GM21717 (cell line): ENCODE results near the gene ZNF605.
"Not testable (repeated sequence)": the region's sequence is repeated elsewhere in the genome, so short reads cannot be mapped to it uniquely, and the experiment has no call there.

Experiments used
- ATAC-seq: cut with Tn5 transposase; IDR thresholded peaks from one replicate; pipeline ENCODE4 v1.9.1; 2021; ENCODE audit warnings: mild to moderate bottlenecking, moderate library complexity; ENCODE audit not compliant: unreplicated experiment

Gene ZNF605

DNA sequence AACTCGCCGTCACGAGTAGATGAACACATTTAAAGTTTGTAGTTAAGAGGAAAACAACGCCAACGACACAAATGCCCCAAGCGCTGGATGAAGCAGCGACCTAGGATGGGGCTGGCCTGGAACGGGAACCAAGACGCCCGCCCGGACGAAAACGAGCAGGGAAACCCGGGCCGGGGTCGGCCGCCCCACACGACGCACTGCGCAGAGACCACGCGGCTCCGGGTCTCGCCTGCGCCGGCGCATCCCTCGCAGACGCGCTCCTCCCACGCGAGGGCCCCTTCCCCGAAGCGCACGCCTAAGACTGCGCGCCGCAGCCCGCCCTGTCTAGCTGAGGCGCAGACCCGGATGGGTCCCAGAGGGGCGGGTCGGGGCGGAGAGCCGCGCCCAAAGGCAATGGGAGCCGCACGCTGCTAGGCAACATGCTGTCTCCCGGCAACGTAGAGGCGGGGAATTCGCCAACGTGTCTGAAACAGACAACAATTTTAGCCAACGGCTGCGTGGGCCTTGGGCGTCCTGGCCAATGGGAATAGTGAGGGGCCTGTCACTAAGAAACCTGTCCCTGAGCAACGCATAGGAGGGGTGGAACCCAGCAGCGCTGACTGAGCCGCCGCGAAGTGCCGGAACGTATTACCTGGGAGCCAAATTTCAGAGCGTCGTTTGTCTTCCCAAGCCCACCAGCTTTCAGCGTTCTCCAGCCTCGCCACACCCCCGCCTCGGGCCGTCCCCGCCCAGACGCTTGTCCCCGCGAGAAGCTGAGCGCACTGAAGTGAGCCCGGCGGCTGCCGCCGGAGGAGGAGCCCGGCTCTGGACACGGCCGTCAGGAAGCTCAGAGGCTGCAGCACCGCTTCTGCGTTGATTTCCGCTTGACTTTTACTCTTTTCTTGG is 47.7 kb downstream of the ZNF605 start:
- peak; percentile 94 for ATAC-seq

DNA sequence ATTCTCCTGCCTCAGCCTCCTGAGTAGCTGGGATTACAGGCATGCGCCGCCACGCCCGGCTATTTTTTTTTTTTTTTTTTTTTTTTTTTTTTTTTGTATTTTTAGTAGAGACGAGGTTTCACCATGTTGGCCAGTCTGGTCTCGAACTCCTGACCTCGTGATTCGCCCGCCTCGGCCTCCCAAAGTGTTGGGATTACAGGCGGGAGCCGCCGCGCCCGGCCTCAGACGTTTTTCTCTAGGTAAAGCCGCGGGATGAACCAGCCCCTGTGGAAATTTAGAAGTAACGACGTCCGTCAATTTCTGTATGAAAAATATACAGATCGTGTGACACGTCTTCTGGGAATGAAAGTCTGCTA is 48.3 kb downstream of the ZNF605 start:
- not testable (repeated sequence) for ATAC-seq

DNA sequence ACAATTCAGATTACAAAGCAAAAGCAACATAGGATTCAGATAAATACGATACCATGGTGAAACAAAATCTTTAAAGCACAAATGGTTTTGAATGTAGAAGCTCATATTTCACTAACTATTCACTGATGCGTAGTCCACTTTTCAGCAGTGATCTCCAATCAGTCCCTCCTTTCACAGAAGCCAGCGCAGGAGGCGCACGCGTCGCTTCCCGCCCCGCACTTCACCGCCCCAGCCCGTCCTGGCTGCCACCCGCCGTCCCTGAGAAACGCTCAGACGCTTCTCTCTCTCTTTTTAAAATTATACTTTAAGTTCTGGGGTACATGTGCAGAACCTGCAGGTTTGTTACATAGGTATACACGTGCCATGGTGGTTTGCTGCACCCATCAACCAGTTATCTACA is 48.9 kb downstream of the ZNF605 start:
- ATAC-seq, result no peak

DNA sequence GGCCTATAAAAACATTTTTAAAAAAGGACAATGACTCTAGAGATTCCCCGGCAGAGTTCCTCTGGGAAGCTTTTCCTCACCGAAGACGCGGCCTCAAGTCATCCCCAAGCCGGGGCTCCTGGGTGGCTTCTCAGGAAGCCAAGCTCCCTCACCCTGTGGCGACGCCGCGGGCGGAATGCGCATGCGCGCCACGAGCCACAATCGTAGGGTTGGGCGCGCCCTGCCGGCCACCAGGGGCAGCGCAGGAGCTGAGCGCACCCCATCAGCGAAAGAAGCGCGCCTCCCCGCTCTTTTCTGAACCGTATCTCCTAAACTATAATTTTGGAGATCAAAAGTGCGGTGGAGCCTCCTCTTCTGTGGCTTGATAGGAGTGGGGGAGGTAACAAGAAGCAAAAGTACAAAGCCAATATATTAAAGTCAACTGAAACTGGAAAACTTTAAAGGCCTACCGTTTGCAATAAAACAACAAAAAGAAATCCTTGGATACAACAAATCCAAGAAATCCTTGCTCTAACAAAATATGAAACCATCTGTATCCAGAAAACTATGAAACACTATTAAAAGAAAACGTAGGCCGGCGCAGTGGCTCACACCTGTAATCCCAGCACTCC is 51.3 kb downstream of the ZNF605 start:
- no peak for ATAC-seq

DNA sequence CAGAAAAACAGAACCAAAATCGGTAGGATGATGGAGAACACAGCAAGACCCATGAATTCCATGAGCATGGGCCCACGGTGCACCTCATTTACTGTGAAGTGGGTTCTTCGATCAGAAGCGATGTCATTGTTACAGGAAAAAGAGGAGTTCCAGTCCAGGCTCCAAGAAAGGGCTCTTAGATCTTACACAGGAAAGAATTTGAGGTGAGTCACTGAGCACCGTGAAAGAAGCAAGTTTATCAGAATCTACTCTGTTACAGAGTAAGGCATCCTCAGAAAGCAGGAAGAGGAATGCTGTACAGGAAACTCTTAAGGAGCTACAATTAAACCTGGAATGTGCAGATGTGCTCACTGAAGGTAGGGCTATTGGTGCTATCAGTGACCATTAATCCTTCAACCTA is 57.1 kb downstream of the ZNF605 start:
- ATAC-seq, result no peak

DNA sequence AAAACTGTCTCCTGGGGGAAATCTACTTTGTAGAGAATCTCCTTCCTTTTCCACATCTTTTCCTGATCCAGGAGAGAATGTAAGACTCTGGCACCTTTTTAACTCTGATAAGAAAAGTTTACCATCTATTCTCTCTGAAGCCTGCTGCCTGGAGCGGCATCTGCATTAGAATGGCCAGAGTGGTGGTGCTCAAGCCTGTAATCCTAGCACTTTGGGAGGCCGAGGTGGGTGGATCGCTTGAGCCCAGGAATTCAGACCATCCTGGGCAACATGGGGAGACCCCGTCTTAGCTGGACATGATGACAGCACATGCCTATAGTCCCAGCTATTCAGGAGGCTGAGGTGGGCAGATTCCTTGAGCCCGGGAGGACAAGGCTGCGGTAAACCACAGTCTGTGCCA is 67.3 kb downstream of the ZNF605 start:
- no peak for ATAC-seq

DNA sequence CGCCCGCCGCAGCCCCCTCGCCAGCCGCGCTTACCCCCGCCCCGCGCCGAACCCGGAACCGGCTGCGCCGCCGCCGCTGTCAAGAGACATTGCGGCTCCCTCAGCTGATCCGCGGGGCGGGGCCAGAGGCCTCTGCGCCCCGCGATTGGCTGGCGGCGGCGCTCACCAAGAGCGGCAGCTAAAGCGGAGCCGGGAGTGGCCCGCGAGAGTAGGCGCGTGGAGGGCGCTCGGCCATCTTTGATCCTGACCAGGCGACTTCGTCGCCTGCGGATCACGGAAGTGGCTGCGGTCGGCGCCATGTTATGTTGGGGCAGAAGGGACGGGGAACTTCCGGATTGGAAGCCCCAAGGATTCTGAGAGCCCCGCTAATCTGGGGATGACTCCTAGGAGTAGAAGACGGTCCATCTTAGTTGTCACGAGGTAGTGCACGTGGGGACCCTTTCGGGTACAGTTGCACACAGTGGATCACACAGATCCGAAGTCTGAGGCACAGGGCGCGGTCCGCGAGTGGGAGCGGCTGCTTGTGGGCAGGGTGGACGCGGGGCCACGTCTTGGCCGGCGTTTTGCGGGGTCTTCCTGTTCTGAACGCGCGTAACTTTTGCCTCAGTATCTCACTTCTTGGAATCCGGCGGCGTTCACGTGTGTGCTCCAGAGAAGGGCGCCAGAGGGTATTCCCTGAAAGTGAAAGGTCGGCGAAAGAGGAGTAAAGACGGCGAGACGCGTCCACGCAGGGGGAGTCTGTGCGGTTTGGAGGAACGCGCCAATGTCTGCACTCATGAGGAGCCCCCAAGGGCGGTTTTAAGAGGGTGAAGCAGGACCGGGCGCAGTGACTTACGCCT is 68.4 kb downstream of the ZNF605 start, which contains the start of gene CHFR:
CHFR (minus strand) TSS at position 93 of the 839 bp plus-strand sequence. CDS start 277 bp downstream, outside the sequence.
- ATAC-seq, result peak; percentile 98

DNA sequence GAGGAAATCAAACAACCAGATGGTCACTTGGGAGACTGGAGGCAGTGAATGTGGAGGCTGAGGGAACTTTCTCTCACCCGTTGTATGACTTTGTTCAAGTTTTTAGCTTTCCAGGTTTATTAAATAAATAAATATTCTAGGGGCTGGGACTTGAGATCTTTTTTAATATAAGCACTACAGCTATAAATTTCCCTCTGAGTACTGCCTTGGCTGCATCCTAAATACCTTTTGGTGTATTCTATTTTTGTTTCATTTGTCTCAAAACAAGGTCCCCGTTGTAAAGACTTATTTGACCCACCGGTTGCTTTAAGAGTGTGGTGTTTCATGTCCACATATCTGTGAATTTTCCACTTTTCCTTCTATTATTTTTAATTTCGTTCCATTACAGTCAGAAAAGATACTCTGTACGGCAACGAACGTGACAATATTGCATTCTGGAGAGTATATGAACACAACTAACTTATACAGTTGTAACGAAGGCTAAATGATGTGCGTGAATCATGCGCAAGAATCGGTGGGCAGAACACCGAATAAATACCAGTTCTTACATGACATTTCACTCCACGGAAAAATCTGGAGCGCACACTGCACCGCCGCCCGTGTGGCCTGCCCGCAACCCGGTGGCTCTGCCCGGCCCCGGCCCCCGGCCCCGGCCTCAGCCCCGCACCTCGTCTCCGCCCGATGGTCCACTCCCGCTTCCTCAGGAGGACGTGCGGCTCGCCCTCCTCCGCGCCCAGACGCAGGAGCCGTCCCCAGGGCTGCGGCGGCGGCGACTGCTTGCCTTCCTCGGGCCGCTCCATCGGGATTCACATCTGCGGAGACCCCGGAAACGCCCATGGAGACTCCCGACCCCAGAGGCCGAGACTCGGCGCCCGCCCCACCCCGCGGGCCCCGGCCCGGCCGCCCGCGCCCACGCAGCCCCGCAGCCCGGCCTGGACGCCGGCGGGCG is 69.3 kb downstream of the ZNF605 start:
- ATAC-seq, result peak; percentile 38

DNA sequence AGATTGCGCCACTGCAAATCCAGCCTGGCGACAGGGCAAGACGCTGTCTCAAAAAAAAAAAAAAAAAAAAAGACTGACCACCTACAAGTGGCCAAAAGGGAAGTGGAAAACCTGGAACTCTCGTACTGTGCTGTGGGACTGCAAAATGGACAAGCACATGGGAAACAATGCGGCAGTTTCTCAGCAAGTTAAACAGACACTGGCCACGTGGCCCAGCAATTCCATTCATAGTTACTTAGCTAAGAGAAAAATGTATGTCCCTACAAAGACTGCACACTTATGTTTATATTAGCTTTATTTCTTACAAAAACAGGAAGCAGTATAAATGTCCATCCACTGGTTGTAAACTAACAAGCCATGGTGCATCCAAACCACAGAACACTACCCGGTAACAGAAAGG is 74.3 kb downstream of the ZNF605 start:
- ATAC-seq, result no peak

DNA sequence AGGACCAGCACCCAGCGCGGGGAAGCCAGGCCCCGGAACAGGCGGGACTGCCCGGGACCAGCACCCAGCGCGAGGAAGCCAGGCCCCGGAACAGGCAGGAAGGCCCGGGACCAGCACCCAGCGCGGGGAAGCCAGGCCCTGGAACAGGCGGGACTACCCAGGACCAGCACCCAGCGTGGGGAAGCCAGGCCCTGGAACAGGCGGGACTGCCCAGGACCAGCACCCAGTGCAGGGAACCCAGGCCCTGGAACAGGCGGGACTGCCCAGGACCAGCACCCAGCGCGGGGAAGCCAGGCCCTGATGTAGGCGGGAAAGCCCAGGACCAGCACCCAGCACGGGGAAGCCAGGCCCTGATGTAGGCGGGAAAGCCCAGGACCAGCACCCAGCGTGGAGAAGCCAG is 81.5 kb downstream of the ZNF605 start:
- not testable (repeated sequence) for ATAC-seq

DNA sequence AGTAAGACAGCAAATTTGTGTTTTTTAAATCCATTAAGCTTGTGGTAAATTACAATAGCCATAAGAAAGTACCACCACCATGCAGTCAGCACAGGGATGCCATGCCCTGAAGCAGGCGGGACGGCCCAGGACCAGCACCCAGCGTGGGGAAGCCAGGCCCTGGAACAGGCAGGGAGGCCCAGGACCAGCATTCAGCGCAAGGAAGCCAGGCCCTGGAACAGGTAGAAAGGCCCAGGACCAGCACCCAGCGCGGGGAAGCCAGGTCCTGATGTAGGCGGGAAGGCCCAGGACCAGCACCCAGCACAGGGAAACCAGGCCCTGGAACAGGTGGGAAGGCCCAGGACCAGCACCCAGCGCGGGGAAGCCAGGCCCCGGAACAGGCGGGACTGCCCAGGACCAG is 81.9 kb downstream of the ZNF605 start:
- no peak for ATAC-seq

DNA sequence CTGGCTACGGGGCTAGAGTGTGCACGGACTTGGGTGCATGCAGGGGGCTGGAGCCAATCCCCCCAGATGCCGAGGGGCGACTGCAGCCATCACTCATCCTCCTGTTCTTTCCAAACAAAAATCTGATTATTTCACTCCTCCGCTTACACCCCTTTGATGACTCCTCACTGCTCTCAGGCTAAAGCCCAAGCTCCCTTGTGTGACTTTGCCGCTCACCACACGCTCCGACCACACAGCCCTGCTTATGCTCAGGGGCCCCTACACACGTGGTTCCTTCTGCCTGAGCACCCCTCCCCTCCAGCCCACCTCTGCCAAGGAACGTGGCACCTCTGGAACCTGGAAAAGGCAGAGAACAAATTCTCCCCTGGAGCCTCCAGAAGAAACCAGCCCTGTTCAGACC is 82.4 kb downstream of the ZNF605 start:
- no peak for ATAC-seq

DNA sequence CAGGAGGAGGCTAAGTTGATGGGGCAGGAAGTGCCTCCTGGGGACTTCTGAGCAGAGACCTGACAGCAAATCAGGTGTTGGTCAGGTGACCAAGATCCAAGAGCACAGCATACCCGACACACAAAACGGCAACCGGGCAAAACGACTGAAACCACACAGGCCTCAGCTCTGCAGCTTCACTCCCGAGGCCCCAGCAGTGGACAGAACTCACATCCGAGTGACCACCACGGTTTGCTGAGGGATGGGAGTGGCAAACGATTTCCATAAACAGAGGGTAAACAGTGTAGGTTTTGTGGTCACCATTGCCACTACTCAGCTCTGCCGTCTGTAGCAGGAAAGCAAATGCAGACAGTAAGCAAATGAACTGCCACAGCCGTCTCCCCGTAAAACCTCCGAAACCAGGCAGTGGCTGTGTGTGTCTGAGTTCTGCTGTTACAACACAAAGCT is 83.1 kb downstream of the ZNF605 start:
- no peak for ATAC-seq

DNA sequence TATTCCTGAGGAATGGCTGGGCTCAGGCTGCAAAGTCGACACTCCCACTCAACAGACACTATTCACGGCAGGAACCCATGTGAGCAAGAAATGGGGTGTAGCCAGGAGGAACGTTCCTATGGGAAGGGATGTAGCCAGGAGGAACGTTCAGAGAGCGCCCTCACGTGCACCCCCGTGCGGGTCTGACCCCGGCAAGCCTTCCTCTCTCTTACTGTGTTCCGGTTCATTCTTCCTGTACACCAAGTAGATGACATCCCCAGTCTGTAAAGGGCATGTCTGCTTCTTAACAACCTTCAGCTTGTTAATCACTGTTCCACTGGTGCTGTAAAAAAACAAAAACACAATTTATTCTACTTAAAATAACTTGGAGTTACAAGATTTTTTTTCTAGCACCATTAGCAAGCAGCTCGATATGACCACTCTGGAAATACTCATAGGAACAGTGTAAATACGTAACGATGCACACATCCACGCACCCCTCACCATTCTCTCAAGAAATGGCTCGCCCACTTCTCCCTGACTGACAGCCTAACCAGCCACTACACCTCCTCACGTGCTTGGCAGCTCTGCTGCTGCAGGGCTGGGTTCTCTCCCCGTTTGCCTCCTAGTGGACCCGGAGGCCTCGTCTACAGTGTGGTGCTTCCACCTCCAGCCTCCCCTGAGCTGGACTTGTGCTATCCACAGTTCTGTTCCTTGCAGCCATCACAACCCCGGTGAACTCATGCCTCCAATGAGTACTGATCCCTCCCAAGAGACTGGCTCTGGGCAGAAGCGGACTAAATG is 83.8 kb downstream of the ZNF605 start:
- ATAC-seq, result no peak

DNA sequence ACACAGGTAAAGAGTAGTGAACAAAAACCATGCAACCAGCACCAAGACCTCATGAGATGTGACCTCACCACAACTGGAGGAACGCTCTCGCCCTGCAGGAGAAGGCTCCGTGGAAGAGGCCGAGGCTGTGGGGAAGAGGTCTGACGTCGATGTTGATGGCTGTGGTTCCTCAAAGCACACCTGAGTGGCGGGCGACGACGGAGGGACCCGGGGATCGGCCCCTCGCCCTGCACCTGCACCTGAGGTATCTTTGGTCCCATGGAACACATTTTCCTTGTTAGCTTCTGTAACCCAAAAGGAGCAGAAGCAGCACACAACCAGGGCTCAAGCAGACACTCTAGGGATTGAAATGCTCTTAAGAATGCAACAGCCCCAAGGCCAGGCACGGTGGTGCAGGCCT is 86.6 kb downstream of the ZNF605 start:
- no peak for ATAC-seq
